Renal cortex interstitium (tissue), 3 donors: ENCODE measurements around the gene SOCS1. TPM values are rescaled to one million over a fixed set of nuclear protein-coding genes. Genes with fewer than 3 reads are reported as not detected.

Experiments
- polyA plus RNA-seq, 3 donors: library from polyadenylated mRNA; unstranded; fragments of 120-200 nt; gene quantifications; one replicate each; pipeline ENCODE4 v1.2.1, GENCODE V29; 2013; ENCODE audit not compliant: insufficient read length in 3 of 3

Gene SOCS1
- polyA plus RNA-seq, 3 donors, result 4.7 to 7.2 (median 6.3) TPM

Other genes starting within 250 kb of the SOCS1 start
- gene TNP2, start 13.1 kb upstream of the SOCS1 start, polyA plus RNA-seq, result not detected
- not detected for gene PRM3, start 17.4 kb upstream of the SOCS1 start, polyA plus RNA-seq
- not detected for gene PRM2, start 20.3 kb upstream of the SOCS1 start, polyA plus RNA-seq
- gene PRM1, start 25.1 kb upstream of the SOCS1 start, polyA plus RNA-seq, result not detected
- 10 to 100 TPM; 21.6 to 28.7 (median 27.1) TPM for gene RMI2, start 89.3 kb upstream of the SOCS1 start, polyA plus RNA-seq